A549 (cell line): ENCODE results near the gene RPL41.

Source experiments
- CTCF ChIP-seq: fragments of >200 bp; sonication (Bioruptor Twin); formaldehyde crosslinking; IDR thresholded peaks from 3 replicates; pipeline ENCODE4 v1.5.1; 2016
- EP300 ChIP-seq, 2 experiments: fragments of >200 bp; sonication (Bioruptor Twin); formaldehyde crosslinking; IDR thresholded peaks; 2 replicates in 1 of 2; 3 replicates in 1 of 2; pipeline ENCODE4 v1.6.1; 2016 to 2017
- ESRRA ChIP-seq: fragments of 150-350 bp; IDR thresholded peaks from 2 replicates; pipeline ENCODE4 v1.6.1; 2014; ENCODE audit warnings: mild to moderate bottlenecking, low read length, borderline replicate concordance
- JUN ChIP-seq, 2 experiments: fragments of >200 bp; sonication (Bioruptor Twin); formaldehyde crosslinking; IDR thresholded peaks; 2 replicates in 1 of 2; 3 replicates in 1 of 2; pipeline ENCODE4 v1.6.1; 2016 to 2017
- RAD21 ChIP-seq, 2 experiments: fragments of >200 bp in 1 of 2; sonication (Bioruptor Twin) in 1 of 2; formaldehyde crosslinking in 1 of 2; IDR thresholded peaks in 1 of 2; conservative IDR thresholded peaks in 1 of 2; 2 replicates in 1 of 2; 3 replicates in 1 of 2; pipeline ENCODE4 v1.6.1; 2012 to 2018; ENCODE audit warnings: inconsistent platforms in 1 of 2
- TF ChIP-seq, protein P1 (sequence below): fragments of 200-600 bp; sonication (generic); IDR thresholded peaks from 2 replicates; pipeline ENCODE4 v1.6.1; 2016; ENCODE audit warnings: antibody characterized with exemption, mild to moderate bottlenecking, moderate library complexity
- TF ChIP-seq, protein P2 (sequence below): IDR thresholded peaks from 2 replicates; pipeline ENCODE4 v1.6.1; 2012

GRCh38 chr12:56103066-56103711 is 13.2 kb upstream of the RPL41 start:
- no peak for TF ChIP-seq CTCF
- TF ChIP-seq, protein P1, sequence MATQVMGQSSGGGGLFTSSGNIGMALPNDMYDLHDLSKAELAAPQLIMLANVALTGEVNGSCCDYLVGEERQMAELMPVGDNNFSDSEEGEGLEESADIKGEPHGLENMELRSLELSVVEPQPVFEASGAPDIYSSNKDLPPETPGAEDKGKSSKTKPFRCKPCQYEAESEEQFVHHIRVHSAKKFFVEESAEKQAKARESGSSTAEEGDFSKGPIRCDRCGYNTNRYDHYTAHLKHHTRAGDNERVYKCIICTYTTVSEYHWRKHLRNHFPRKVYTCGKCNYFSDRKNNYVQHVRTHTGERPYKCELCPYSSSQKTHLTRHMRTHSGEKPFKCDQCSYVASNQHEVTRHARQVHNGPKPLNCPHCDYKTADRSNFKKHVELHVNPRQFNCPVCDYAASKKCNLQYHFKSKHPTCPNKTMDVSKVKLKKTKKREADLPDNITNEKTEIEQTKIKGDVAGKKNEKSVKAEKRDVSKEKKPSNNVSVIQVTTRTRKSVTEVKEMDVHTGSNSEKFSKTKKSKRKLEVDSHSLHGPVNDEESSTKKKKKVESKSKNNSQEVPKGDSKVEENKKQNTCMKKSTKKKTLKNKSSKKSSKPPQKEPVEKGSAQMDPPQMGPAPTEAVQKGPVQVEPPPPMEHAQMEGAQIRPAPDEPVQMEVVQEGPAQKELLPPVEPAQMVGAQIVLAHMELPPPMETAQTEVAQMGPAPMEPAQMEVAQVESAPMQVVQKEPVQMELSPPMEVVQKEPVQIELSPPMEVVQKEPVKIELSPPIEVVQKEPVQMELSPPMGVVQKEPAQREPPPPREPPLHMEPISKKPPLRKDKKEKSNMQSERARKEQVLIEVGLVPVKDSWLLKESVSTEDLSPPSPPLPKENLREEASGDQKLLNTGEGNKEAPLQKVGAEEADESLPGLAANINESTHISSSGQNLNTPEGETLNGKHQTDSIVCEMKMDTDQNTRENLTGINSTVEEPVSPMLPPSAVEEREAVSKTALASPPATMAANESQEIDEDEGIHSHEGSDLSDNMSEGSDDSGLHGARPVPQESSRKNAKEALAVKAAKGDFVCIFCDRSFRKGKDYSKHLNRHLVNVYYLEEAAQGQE, result no peak
- TF ChIP-seq RAD21 (conservative IDR thresholded peaks at IDR 0.05 in 1 of 2, IDR thresholded peaks at IDR 0.05 in 1 of 2), result no peak
- no peak for TF ChIP-seq EP300 (IDR thresholded peaks at IDR 0.05)
- TF ChIP-seq JUN (IDR thresholded peaks at IDR 0.05), result no peak
- TF ChIP-seq ESRRA, result no peak
- TF ChIP-seq, protein P2, sequence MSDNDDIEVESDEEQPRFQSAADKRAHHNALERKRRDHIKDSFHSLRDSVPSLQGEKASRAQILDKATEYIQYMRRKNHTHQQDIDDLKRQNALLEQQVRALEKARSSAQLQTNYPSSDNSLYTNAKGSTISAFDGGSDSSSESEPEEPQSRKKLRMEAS, result no peak
